GM12878 (cell line): ENCODE data around the gene SCGB1A1. TPM values are rescaled to one million over a fixed set of nuclear protein-coding genes. Genes with fewer than 3 reads are reported as not detected.

ENCODE experiments used
- ATAC-seq: fragments of 200-7000 bp; cut with Tn5 transposase; 3 replicates; pipeline ENCODE4 v1.9.1; 2020; ENCODE audit warnings: mild to moderate bottlenecking, moderate library complexity
- BruUV-seq: library from RNA; stranded (reverse); fragments of 400-500 nt; replicated peaks from 2 replicates; lab custom pipeline; 2021; lab: Mats Ljungman, UMichigan
- CTCF ChIA-PET: fragments of 300-600 bp; sonication (Branson Sonifier 250); formaldehyde crosslinking; extraction: SDS; loops from one replicate; lab custom pipeline; 2021; ENCODE audit warnings: inconsistent platforms; lab: Yijun Ruan, JAX
- POLR2A ChIA-PET: fragments of 350-600 bp; formaldehyde crosslinking; extraction: SDS; loops from one replicate; lab custom pipeline; 2021; ENCODE audit warnings: inconsistent platforms; lab: Charles Lee
- RAD21 ChIA-PET: fragments of 300-600 bp; sonication (Branson Sonifier 250); formaldehyde crosslinking; loops from one replicate; lab custom pipeline; 2023; ENCODE audit warnings: antibody characterized with exemption; ENCODE audit not compliant: unreplicated experiment; lab: Charles Lee
- SMC1A ChIA-PET: fragments of 300-600 bp; sonication (Branson Sonifier 250); formaldehyde crosslinking; loops from one replicate; lab custom pipeline; 2023; ENCODE audit not compliant: unreplicated experiment, uncharacterized antibody; lab: Charles Lee
- DNase-seq: peaks from one replicate; pipeline ENCODE4 v3.0.0-alpha.2; 2011; ENCODE audit warnings: low read depth, low spot score
- FAIRE-seq: peaks from 3 replicates; lab custom pipeline; 2011; peaks lifted over from hg19 to GRCh38; lab: Jason Lieb, UNC
- H2AFZ ChIP-seq: 2 replicates; pipeline ENCODE4 v1.6.0; 2011; ENCODE audit warnings: low read depth, low read length, control low read depth; ENCODE audit not compliant: control insufficient read depth
- H3K27ac ChIP-seq: 2 replicates; pipeline ENCODE4 v1.5.1; 2011; ENCODE audit warnings: control low read depth; ENCODE audit not compliant: control insufficient read depth, insufficient read depth
- H3K27me3 ChIP-seq, 2 experiments: replicated peaks in 1 of 2; 2 replicates each; pipeline versions ENCODE4 v1.6.0 to v1.6.1; 2011; ENCODE audit warnings: low read length in 1 of 2; ENCODE audit not compliant: control insufficient read depth in 2 of 2, insufficient read depth in 2 of 2
- H3K36me3 ChIP-seq, 2 experiments: 2 replicates each; pipeline ENCODE4 v1.5.1; 2011; ENCODE audit warnings: low read length in 1 of 2; ENCODE audit not compliant: control insufficient read depth in 2 of 2, insufficient read depth in 2 of 2
- H3K4me1 ChIP-seq: 2 replicates; pipeline ENCODE4 v1.6.1; 2011; ENCODE audit warnings: mild to moderate bottlenecking, low read length, moderate library complexity, mixed read lengths; ENCODE audit not compliant: control insufficient read depth, insufficient read depth
- H3K4me2 ChIP-seq: 2 replicates; pipeline ENCODE4 v1.6.0; 2011; ENCODE audit warnings: control low read depth; ENCODE audit not compliant: control insufficient read depth, insufficient read depth
- H3K4me3 ChIP-seq: fragments of 200-600 bp; sonication (generic); 2 replicates; pipeline ENCODE4 v1.5.1; 2016
- H3K79me2 ChIP-seq: 2 replicates; pipeline ENCODE4 v1.6.0; 2011; ENCODE audit warnings: low read length; ENCODE audit not compliant: control insufficient read depth, insufficient read depth
- H3K9ac ChIP-seq: 2 replicates; pipeline ENCODE4 v1.8.0; 2011; ENCODE audit warnings: low read length, control low read depth, mixed read lengths; ENCODE audit not compliant: control insufficient read depth, insufficient read depth
- H3K9me3 ChIP-seq: replicated peaks from 3 replicates; pipeline ENCODE4 v1.5.1; 2011; ENCODE audit warnings: mild to moderate bottlenecking, low read length; ENCODE audit not compliant: control insufficient read depth, insufficient read depth
- H4K20me1 ChIP-seq: 2 replicates; pipeline ENCODE4 v1.6.0; 2011; ENCODE audit not compliant: control insufficient read depth, insufficient read depth
- E2F4 ChIP-seq: IDR thresholded peaks from 2 replicates; pipeline ENCODE4 v1.6.1; 2012; ENCODE audit warnings: low read depth, low read length, improper control_type of control experiment
- ETV6 ChIP-seq, 2 experiments: fragments of 450-650 bp in 1 of 2; IDR thresholded peaks in 1 of 2; conservative IDR thresholded peaks in 1 of 2; 2 replicates each; pipeline ENCODE4 v1.6.1; 2014; ENCODE audit warnings: antibody characterized with exemption in 1 of 2, borderline replicate concordance in 1 of 2, low read depth in 1 of 2, mild to moderate bottlenecking in 1 of 2, moderate library complexity in 1 of 2
- GABPA ChIP-seq: IDR thresholded peaks from 2 replicates; pipeline ENCODE4 v1.6.1; 2014; ENCODE audit warnings: antibody characterized with exemption, low read depth, mild to moderate bottlenecking, inconsistent platforms
- MEF2A ChIP-seq: IDR thresholded peaks from 2 replicates; pipeline ENCODE4 v1.6.1; 2011; ENCODE audit warnings: low read depth, mild to moderate bottlenecking, low read length, moderate library complexity; ENCODE audit not compliant: insufficient read depth
- MLLT1 ChIP-seq: fragments of 450-650 bp; IDR thresholded peaks from 2 replicates; pipeline ENCODE4 v1.6.1; 2016; ENCODE audit warnings: mild to moderate bottlenecking
- NBN ChIP-seq: fragments of 450-650 bp; IDR thresholded peaks from 2 replicates; pipeline ENCODE4 v1.6.1; 2016
- POLR2A ChIP-seq: IDR thresholded peaks from 2 replicates; pipeline ENCODE4 v1.6.1; 2011; ENCODE audit warnings: low read depth, mild to moderate bottlenecking, low read length
- RAD21 ChIP-seq: IDR thresholded peaks from 2 replicates; pipeline ENCODE4 v1.6.1; 2011; ENCODE audit warnings: mild to moderate bottlenecking, low read depth, low read length, moderate library complexity; ENCODE audit not compliant: insufficient read depth
- RCOR1 ChIP-seq: conservative IDR thresholded peaks from 2 replicates; pipeline ENCODE4 v1.6.1; 2012; ENCODE audit warnings: low read depth, low read length, improper control_type of control experiment
- SRF ChIP-seq, 2 experiments: IDR thresholded peaks; 2 replicates each; pipeline ENCODE4 v1.6.1; 2011; ENCODE audit warnings: low read depth in 2 of 2, low read length in 2 of 2, mild to moderate bottlenecking in 1 of 2, moderate library complexity in 1 of 2
- SUZ12 ChIP-seq: fragments of 200-600 bp; sonication (generic); IDR thresholded peaks from one replicate; pipeline ENCODE4 v1.6.1; 2018; ENCODE audit warnings: antibody characterized with exemption, mild to moderate bottlenecking; ENCODE audit not compliant: unreplicated experiment
- ZNF207 ChIP-seq: fragments of 450-650 bp; IDR thresholded peaks from 2 replicates; pipeline ENCODE4 v1.6.1; 2014; ENCODE audit warnings: antibody characterized with exemption, mild to moderate bottlenecking, borderline replicate concordance
- WGBS: methylation state at CpG from one replicate; pipeline ENCODE4 v1.1.6; 2016; ENCODE audit warnings: low lambda C conversion rate; ENCODE audit not compliant: insufficient replicate concordance, insufficient coverage; ENCODE audit errors: missing lambda C conversion rate; 5-methylcytosine and 5-hydroxymethylcytosine counted together
- in situ Hi-C: fragments of 300-500 bp; cut with MboI; formaldehyde crosslinking; loops from 9 replicates; pipeline ENCODE4 v1.14.3; 2018; ENCODE audit warnings: mixed read lengths
- intact Hi-C: fragments of 100-400 bp; cut with micrococcal nuclease; formaldehyde crosslinking; loops from one replicate; pipeline ENCODE4 v1.14.2; 2022; ENCODE audit not compliant: unreplicated experiment
- polyA plus RNA-seq, 11 experiments: library from polyadenylated mRNA; depleted of rRNA in 4 of 11; unstranded in 6 of 11; stranded (reverse) in 5 of 11; fragments of >200 nt; fragmentation: Nextera tagmentation in 4 of 11; fragmentation: Illumina TruSeq in 1 of 11; extraction: Ambion mirVana in 4 of 11; extraction: Trizol in 1 of 11; gene quantifications; 1 replicate in 1 of 11; 2 replicates in 10 of 11; pipeline versions ENCODE4 v1.2.1 to v1.2.3, GENCODE V29; 2011 to 2016; ENCODE audit warnings: inconsistent platforms in 2 of 11, missing spikeins in 2 of 11, low read depth in 1 of 11
- total RNA-seq, 4 experiments: library from RNA; depleted of rRNA in 3 of 4; stranded (reverse); fragments of >200 nt in 3 of 4; fragmentation: Illumina TruSeq in 1 of 4; extraction: Trizol in 1 of 4; gene quantifications; 2 replicates each; pipeline versions ENCODE4 v1.2.1 to v1.2.3, GENCODE V29; 2013 to 2021
- TF ChIP-seq, protein P1 (sequence below): IDR thresholded peaks from 2 replicates; pipeline ENCODE4 v1.6.1; 2011; ENCODE audit warnings: low read depth, low read length, improper control_type of control experiment, borderline replicate concordance
- TF ChIP-seq, protein P2 (sequence below): fragments of 450-650 bp; IDR thresholded peaks from 2 replicates; pipeline ENCODE4 v1.6.1; 2017; ENCODE audit warnings: low read depth, mild to moderate bottlenecking, moderate library complexity

SCGB1A1 gene
- total and polyA plus RNA-seq, 10 of the 15 experiments (the other 5 are each of a cell fraction or from before 2014, with no cell fraction given): not detected

DNA sequence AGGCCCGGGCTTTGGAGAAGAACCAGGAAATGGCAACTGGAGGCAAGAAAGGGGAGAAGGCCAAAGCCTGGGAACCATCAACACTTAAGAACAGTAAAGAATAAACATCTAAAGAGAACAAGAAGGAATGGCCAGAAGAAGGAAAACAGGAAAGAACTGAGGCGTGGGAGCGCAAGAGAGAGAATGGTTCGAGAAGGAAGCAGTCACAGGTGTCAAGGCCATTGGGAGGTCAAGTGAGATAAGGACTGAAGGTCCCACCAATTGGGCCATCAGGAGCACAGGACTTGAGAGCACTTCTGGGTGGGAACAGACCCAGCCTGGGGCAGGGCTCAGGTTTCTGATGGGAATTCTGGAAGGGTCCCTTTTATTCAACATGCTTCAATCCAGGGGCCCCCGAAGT is 697 bp upstream of the SCGB1A1 start:
- H3K27me3 ChIP-seq: peaks cover 0 to 1% of the 10 kb centered on the region in 2 experiments; a peak in 3 of 4 replicates
- TF ChIP-seq SRF (IDR thresholded peaks at IDR 0.05; ENCODE audit: low read depth in 2 of 2, low read length in 2 of 2): no peak
- TF ChIP-seq GABPA: no peak
- no peak for TF ChIP-seq SUZ12
- TF ChIP-seq ZNF207: no peak
- TF ChIP-seq E2F4: no peak
- no peak for TF ChIP-seq MLLT1
- TF ChIP-seq POLR2A: no peak
- TF ChIP-seq RCOR1: no peak
- TF ChIP-seq MEF2A: no peak
- no peak for TF ChIP-seq ETV6 (conservative IDR thresholded peaks at IDR 0.05 in 1 of 2, IDR thresholded peaks at IDR 0.05 in 1 of 2; ENCODE audit: borderline replicate concordance in 1 of 2, low read depth in 1 of 2)
- no peak for TF ChIP-seq RAD21
- TF ChIP-seq, protein P1, sequence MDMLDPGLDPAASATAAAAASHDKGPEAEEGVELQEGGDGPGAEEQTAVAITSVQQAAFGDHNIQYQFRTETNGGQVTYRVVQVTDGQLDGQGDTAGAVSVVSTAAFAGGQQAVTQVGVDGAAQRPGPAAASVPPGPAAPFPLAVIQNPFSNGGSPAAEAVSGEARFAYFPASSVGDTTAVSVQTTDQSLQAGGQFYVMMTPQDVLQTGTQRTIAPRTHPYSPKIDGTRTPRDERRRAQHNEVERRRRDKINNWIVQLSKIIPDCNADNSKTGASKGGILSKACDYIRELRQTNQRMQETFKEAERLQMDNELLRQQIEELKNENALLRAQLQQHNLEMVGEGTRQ: no peak
- TF ChIP-seq, protein P2, sequence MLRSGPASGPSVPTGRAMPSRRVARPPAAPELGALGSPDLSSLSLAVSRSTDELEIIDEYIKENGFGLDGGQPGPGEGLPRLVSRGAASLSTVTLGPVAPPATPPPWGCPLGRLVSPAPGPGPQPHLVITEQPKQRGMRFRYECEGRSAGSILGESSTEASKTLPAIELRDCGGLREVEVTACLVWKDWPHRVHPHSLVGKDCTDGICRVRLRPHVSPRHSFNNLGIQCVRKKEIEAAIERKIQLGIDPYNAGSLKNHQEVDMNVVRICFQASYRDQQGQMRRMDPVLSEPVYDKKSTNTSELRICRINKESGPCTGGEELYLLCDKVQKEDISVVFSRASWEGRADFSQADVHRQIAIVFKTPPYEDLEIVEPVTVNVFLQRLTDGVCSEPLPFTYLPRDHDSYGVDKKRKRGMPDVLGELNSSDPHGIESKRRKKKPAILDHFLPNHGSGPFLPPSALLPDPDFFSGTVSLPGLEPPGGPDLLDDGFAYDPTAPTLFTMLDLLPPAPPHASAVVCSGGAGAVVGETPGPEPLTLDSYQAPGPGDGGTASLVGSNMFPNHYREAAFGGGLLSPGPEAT: no peak
- TF ChIP-seq NBN: no peak
- H2AFZ ChIP-seq: no peak overlapping the region
- H3K79me2 ChIP-seq: no peaks in the 10 kb centered on the region
- BruUV-seq: no TSS peak
- in situ Hi-C loops (no loop called here), intact Hi-C loops (no loop called here)
- no peaks in the 10 kb centered on the region for H3K4me1 ChIP-seq
- ATAC-seq (no peak), FAIRE-seq (no peak), DNase-seq (no peak)
- no peaks in the 10 kb centered on the region for H3K36me3 ChIP-seq
- ChIA-PET POLR2A (no interaction called here), SMC1A (interaction anchor here (1.0 kb wide), 1 partner anchor 142 kb away, joined by 5 read pairs; no protein-coding TSS in a partner anchor), CTCF (interaction anchor here (2.5 to 12.5 kb wide), 2 partner anchors 23 to 123 kb away, joined by 8 to 280 read pairs; no protein-coding TSS in a partner anchor), RAD21 (no interaction called here)
- no peaks in the 10 kb centered on the region for H4K20me1 ChIP-seq
- no peak overlapping the region for H3K4me3 ChIP-seq
- WGBS: 88% methylated on average over 5 of the region's 5 CpGs
- H3K9ac ChIP-seq: no peak overlapping the region
- no peaks in the 10 kb centered on the region for H3K9me3 ChIP-seq
- H3K4me2 ChIP-seq: no peak overlapping the region
- H3K27ac ChIP-seq: no peak overlapping the region
